ENCODE measurements around the gene MTHFD1L.

- TF ChIP-seq, protein P1, sequence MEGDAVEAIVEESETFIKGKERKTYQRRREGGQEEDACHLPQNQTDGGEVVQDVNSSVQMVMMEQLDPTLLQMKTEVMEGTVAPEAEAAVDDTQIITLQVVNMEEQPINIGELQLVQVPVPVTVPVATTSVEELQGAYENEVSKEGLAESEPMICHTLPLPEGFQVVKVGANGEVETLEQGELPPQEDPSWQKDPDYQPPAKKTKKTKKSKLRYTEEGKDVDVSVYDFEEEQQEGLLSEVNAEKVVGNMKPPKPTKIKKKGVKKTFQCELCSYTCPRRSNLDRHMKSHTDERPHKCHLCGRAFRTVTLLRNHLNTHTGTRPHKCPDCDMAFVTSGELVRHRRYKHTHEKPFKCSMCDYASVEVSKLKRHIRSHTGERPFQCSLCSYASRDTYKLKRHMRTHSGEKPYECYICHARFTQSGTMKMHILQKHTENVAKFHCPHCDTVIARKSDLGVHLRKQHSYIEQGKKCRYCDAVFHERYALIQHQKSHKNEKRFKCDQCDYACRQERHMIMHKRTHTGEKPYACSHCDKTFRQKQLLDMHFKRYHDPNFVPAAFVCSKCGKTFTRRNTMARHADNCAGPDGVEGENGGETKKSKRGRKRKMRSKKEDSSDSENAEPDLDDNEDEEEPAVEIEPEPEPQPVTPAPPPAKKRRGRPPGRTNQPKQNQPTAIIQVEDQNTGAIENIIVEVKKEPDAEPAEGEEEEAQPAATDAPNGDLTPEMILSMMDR (IDR thresholded peaks at IDR 0.05): no peak
- no peak for TF ChIP-seq POLR2A (IDR thresholded peaks at IDR 0.05)
Observed at GRCh38 chr6:151095538-151096254, 230.2 kb downstream of the MTHFD1L start.
